ENCODE results near the gene KIF21B.

KIF21B gene

GRCh38 chr1:201024625-201024998 is 1.1 kb upstream of the KIF21B start:
- no peak for TF ChIP-seq ARNT (IDR thresholded peaks at IDR 0.05)
- TF ChIP-seq FOXK2 (IDR thresholded peaks at IDR 0.05), result no peak
- TF ChIP-seq LEF1 (IDR thresholded peaks at IDR 0.05; ENCODE audit: borderline replicate concordance), result no peak
- no peak for TF ChIP-seq SUZ12 (IDR thresholded peaks at IDR 0.05)
- TF ChIP-seq CTBP1 (IDR thresholded peaks at IDR 0.05; ENCODE audit: borderline replicate concordance), result no peak
- no peak for TF ChIP-seq L3MBTL2 (conservative IDR thresholded peaks at IDR 0.05)
- no peak for TF ChIP-seq ZNF384 (IDR thresholded peaks at IDR 0.05)
- no peak for TF ChIP-seq SP1 (IDR thresholded peaks at IDR 0.05)
- no peak for TF ChIP-seq FOXM1 (IDR thresholded peaks at IDR 0.05; ENCODE audit: borderline replicate concordance)
- TF ChIP-seq BHLHE40 (IDR thresholded peaks at IDR 0.05; ENCODE audit: borderline replicate concordance), result no peak
- TF ChIP-seq TARDBP (IDR thresholded peaks at IDR 0.05), result no peak
- no peak for TF ChIP-seq PKNOX1 (IDR thresholded peaks at IDR 0.05)
- TF ChIP-seq HDGF (IDR thresholded peaks at IDR 0.05; ENCODE audit: borderline replicate concordance), result no peak
- no peak for TF ChIP-seq ELF4 (IDR thresholded peaks at IDR 0.05)
- CTCF ChIA-PET, result interaction anchor here (1.5 kb wide), 1 partner anchor 52 kb away, joined by 4 read pairs; no protein-coding TSS in a partner anchor
- no peak for DNase-seq (ENCODE audit: extremely low spot score)
- POLR2A ChIA-PET, result no interaction called here

- ChIA-PET POLR2A (interaction anchor here (1.0 kb wide), 1 partner anchor 16 kb away, joined by 6 read pairs; no protein-coding TSS in a partner anchor), CTCF (interaction anchor here (0.5 to 1.5 kb wide), 2 partner anchors 52 to 101 kb away, joined by 3 to 4 read pairs; no protein-coding TSS in a partner anchor)
- DNase-seq (ENCODE audit: extremely low spot score), result no peak
- no peak for TF ChIP-seq FOXM1 (IDR thresholded peaks at IDR 0.05; ENCODE audit: borderline replicate concordance)
- TF ChIP-seq FOXK2 (IDR thresholded peaks at IDR 0.05), result no peak
- no peak for TF ChIP-seq ZNF384 (IDR thresholded peaks at IDR 0.05)
- no peak for TF ChIP-seq PKNOX1 (IDR thresholded peaks at IDR 0.05)
- TF ChIP-seq HDGF (IDR thresholded peaks at IDR 0.05; ENCODE audit: borderline replicate concordance), result no peak
- no peak for TF ChIP-seq LEF1 (IDR thresholded peaks at IDR 0.05; ENCODE audit: borderline replicate concordance)
- TF ChIP-seq SUZ12 (IDR thresholded peaks at IDR 0.05), result no peak
- no peak for TF ChIP-seq SP1 (IDR thresholded peaks at IDR 0.05)
- TF ChIP-seq TARDBP (IDR thresholded peaks at IDR 0.05), result no peak
- TF ChIP-seq FOXA1 (IDR thresholded peaks at IDR 0.05), result no peak
- no peak for TF ChIP-seq ELF4 (IDR thresholded peaks at IDR 0.05)
- TF ChIP-seq NFRKB (IDR thresholded peaks at IDR 0.05), result no peak
- no peak for TF ChIP-seq BHLHE40 (IDR thresholded peaks at IDR 0.05; ENCODE audit: borderline replicate concordance)
- TF ChIP-seq CTBP1 (IDR thresholded peaks at IDR 0.05; ENCODE audit: borderline replicate concordance), result no peak
Measured at GRCh38 chr1:201023920-201024624, 558 bp upstream of the KIF21B start.

DNA sequence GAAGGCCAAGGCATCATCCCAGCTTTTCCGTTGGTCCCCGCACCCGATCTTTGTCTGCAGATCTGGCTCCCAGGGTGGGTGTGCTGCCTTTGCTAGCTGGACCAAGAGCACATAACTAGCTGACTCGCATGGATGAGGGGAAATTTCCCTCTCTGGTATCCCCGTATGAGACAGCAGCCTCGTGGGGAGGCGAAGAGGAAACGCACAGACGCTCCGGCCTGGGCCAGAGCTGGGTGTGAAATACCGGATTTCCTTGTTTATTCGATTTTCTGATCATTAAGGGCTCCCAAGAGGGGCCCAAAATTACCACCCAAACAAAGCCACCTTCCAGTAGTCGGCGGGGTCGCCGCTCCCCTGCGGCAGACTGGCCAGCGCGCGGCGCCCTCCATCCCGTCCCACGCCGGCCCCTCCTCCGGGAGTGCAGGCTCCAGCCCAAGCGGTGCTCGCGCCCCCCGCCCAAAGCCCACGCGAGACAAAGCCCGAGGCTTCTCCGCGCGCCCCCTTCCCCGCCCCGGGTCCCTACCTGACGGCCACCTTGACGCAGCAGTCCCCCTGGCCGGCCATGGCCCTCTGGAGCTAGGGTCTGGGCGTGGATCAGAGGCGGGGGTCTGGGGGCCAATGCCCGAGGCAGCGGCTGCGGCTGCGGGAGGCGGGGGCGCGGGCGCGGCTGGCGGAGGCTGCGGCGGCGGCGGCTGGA is 546 bp downstream of the KIF21B start:
- no peak for DNase-seq (ENCODE audit: extremely low spot score)
- ChIA-PET CTCF (interaction anchor here (1.5 to 2.5 kb wide), 2 partner anchors 43 to 51 kb away, joined by 4 to 6 read pairs; no protein-coding TSS in a partner anchor), POLR2A (no interaction called here)
- TF ChIP-seq HDGF (IDR thresholded peaks at IDR 0.05; ENCODE audit: borderline replicate concordance) (no peak), ELF4 (IDR thresholded peaks at IDR 0.05) (no peak), L3MBTL2 (conservative IDR thresholded peaks at IDR 0.05) (no peak), SUZ12 (IDR thresholded peaks at IDR 0.05) (no peak), BHLHE40 (IDR thresholded peaks at IDR 0.05; ENCODE audit: borderline replicate concordance) (no peak)

- ChIA-PET POLR2A (no interaction called here), CTCF (interaction anchor here (1.0 to 2.5 kb wide), 2 partner anchors 42 to 50 kb away, joined by 3 to 6 read pairs; no protein-coding TSS in a partner anchor)
- DNase-seq (ENCODE audit: extremely low spot score), result no peak
- TF ChIP-seq HDGF (IDR thresholded peaks at IDR 0.05; ENCODE audit: borderline replicate concordance) (no peak), SP1 (IDR thresholded peaks at IDR 0.05) (no peak), CTBP1 (IDR thresholded peaks at IDR 0.05; ENCODE audit: borderline replicate concordance) (no peak), TARDBP (IDR thresholded peaks at IDR 0.05) (no peak), FOXM1 (IDR thresholded peaks at IDR 0.05; ENCODE audit: borderline replicate concordance) (no peak), LEF1 (IDR thresholded peaks at IDR 0.05; ENCODE audit: borderline replicate concordance) (no peak), NFRKB (IDR thresholded peaks at IDR 0.05) (no peak), FOXA1 (IDR thresholded peaks at IDR 0.05) (no peak), ZNF384 (IDR thresholded peaks at IDR 0.05) (no peak)
Measured at GRCh38 chr1:201022493-201022819, 1.1 kb downstream of the KIF21B start.

- ChIA-PET POLR2A (no interaction called here), CTCF (interaction anchor here (0.8 to 2.5 kb wide), 4 partner anchors 21 to 50 kb away, joined by 3 to 6 read pairs (median 3); no protein-coding TSS in a partner anchor)
- no peak for DNase-seq (ENCODE audit: extremely low spot score)
- TF ChIP-seq CTBP1 (IDR thresholded peaks at IDR 0.05; ENCODE audit: borderline replicate concordance) (no peak), SUZ12 (IDR thresholded peaks at IDR 0.05) (no peak), PKNOX1 (IDR thresholded peaks at IDR 0.05) (no peak), ZNF384 (IDR thresholded peaks at IDR 0.05) (no peak), L3MBTL2 (conservative IDR thresholded peaks at IDR 0.05) (no peak), SP1 (IDR thresholded peaks at IDR 0.05) (no peak), ELF4 (IDR thresholded peaks at IDR 0.05) (no peak), BHLHE40 (IDR thresholded peaks at IDR 0.05; ENCODE audit: borderline replicate concordance) (no peak), TARDBP (IDR thresholded peaks at IDR 0.05) (no peak), FOXK2 (IDR thresholded peaks at IDR 0.05) (no peak)
Measured at GRCh38 chr1:201021630-201022492, 1.7 kb downstream of the KIF21B start.

Data from HEK293T (cell line).